Measurements from ENCODE around the gene RHOBTB3. TPM values are rescaled to one million over a fixed set of nuclear protein-coding genes. Genes with fewer than 3 reads are reported as not detected.

Gene RHOBTB3
- total RNA-seq, 1 experiment from 2014 or later = 84.3 TPM

GRCh38 chr5:95686651-95687050 is 44.5 kb upstream of the RHOBTB3 start:
- intact Hi-C loops (cut with micrococcal nuclease) = no loop called here
- Histone ChIP-seq H3K9ac (ENCODE audit: low read length) (no peak overlapping the region), H3K4me2 (ENCODE audit: low read length) (no peak overlapping the region), H2AFZ (ENCODE audit: low read depth, low read length, poor library complexity, severe bottlenecking) (no peak overlapping the region), H3K27ac (ENCODE audit: low read depth, low read length) (no peak overlapping the region), H4K20me1 (ENCODE audit: insufficient read depth) (no peaks in the 10 kb centered on the region), H3K9me2 (ENCODE audit: insufficient read depth) (no peaks in the 10 kb centered on the region), H3K9me3 (ENCODE audit: control insufficient read depth in 1 of 2, insufficient read depth in 1 of 2, low read depth in 1 of 2, low read length in 2 of 2) (no peaks in the 10 kb centered on the region), H3K4me3 (replicated peaks in 1 of 2; ENCODE audit: low read depth in 1 of 2, low read length in 2 of 2) (no peak overlapping the region), H3K79me2 (ENCODE audit: insufficient read depth, low read length) (no peaks in the 10 kb centered on the region), H3K4me1 (ENCODE audit: control insufficient read depth in 1 of 2, insufficient read depth in 2 of 2, low read length in 2 of 2) (no peaks in the 10 kb centered on the region), H3K36me3 (ENCODE audit: control insufficient read depth in 1 of 2, insufficient read depth in 2 of 2, low read length in 2 of 2) (no peaks in the 10 kb centered on the region), H3K27me3 (ENCODE audit: insufficient read depth, low read length) (no peaks in the 10 kb centered on the region)
- ChIA-PET RAD21 (ENCODE audit: low non-redundant PET in 1 of 2, low total read pairs in 2 of 2, uncharacterized antibody in 2 of 2, unreplicated experiment in 2 of 2) (no interaction called here), CTCF (no interaction called here), POLR2A (no interaction called here)
- no peak for ATAC-seq
- no peak for DNase-seq (ENCODE audit: low read depth, low spot score)
- TF ChIP-seq FOSL1 (IDR thresholded peaks at IDR 0.05; ENCODE audit: low read depth) (no peak), EZH2phosphoT487 (IDR thresholded peaks at IDR 0.05; ENCODE audit: borderline replicate concordance) (no peak), CBX3 (IDR thresholded peaks at IDR 0.05; ENCODE audit: low read depth) (no peak), MAX (IDR thresholded peaks at IDR 0.05) (no peak), ZFX (IDR thresholded peaks at IDR 0.05) (no peak)
- BruUV-seq (replicated peaks) = no TSS peak

GRCh38 chr5:95689680-95690079 is 41.5 kb upstream of the RHOBTB3 start:
- no TSS peak for BruUV-seq (replicated peaks)

More at GRCh38 chr5:95689680-95690079, 41.5 kb upstream of the RHOBTB3 start:
- no peaks in the 10 kb centered on the region for H3K27me3 ChIP-seq (ENCODE audit: insufficient read depth, low read length)
- H3K4me3 ChIP-seq (replicated peaks in 1 of 2; ENCODE audit: low read depth in 1 of 2, low read length in 2 of 2) = no peak overlapping the region
- ChIA-PET RAD21 (ENCODE audit: low non-redundant PET in 1 of 2, low total read pairs in 2 of 2, uncharacterized antibody in 2 of 2, unreplicated experiment in 2 of 2) (no interaction called here), CTCF (interaction anchor here (1.3 kb wide), 1 partner anchor 25 kb away, joined by 3 read pairs; no protein-coding TSS in a partner anchor), POLR2A (no interaction called here)
- no peaks in the 10 kb centered on the region for H3K9me3 ChIP-seq (ENCODE audit: control insufficient read depth in 1 of 2, insufficient read depth in 1 of 2, low read depth in 1 of 2, low read length in 2 of 2)
- H3K4me1 ChIP-seq (ENCODE audit: control insufficient read depth in 1 of 2, insufficient read depth in 2 of 2, low read length in 2 of 2) = no peaks in the 10 kb centered on the region
- H3K79me2 ChIP-seq (ENCODE audit: insufficient read depth, low read length) = no peaks in the 10 kb centered on the region
- intact Hi-C loops (cut with micrococcal nuclease) = no loop called here
- no peak overlapping the region for H3K4me2 ChIP-seq (ENCODE audit: low read length)
- H3K27ac ChIP-seq (ENCODE audit: low read depth, low read length) = no peak overlapping the region
- no peaks in the 10 kb centered on the region for H3K9me2 ChIP-seq (ENCODE audit: insufficient read depth)
- TF ChIP-seq CEBPB (IDR thresholded peaks at IDR 0.05; ENCODE audit: low read depth) (no peak), FOSL1 (IDR thresholded peaks at IDR 0.05; ENCODE audit: low read depth) (no peak), JUND (IDR thresholded peaks at IDR 0.05) (no peak), EZH2phosphoT487 (IDR thresholded peaks at IDR 0.05; ENCODE audit: borderline replicate concordance) (no peak), SRF (IDR thresholded peaks at IDR 0.05; ENCODE audit: low read depth) (no peak)
- DNase-seq (ENCODE audit: low read depth, low spot score) = no peak
- H3K36me3 ChIP-seq (ENCODE audit: control insufficient read depth in 1 of 2, insufficient read depth in 2 of 2, low read length in 2 of 2) = no peaks in the 10 kb centered on the region
- H4K20me1 ChIP-seq (ENCODE audit: insufficient read depth) = no peaks in the 10 kb centered on the region
- no peak for ATAC-seq
- no peak overlapping the region for H3K9ac ChIP-seq (ENCODE audit: low read length)
- no peak overlapping the region for H2AFZ ChIP-seq (ENCODE audit: low read depth, low read length, poor library complexity, severe bottlenecking)
